Tibial nerve (tissue), 3 donors: Measurements from ENCODE around the gene TENM3.

Experiments
- POLR2A ChIP-seq, 2 donors: fragments of 450-650 bp; IDR thresholded peaks; one replicate each; pipeline ENCODE4 v1.6.1; 2017; ENCODE audit warnings: antibody characterized with exemption in 2 of 2, mild to moderate bottlenecking in 2 of 2, moderate library complexity in 2 of 2
- TF ChIP-seq, protein P1 (sequence below), 5 experiments: fragments of 200-600 bp in 3 of 5; fragments of 450-650 bp in 2 of 5; sonication (generic) in 3 of 5; IDR thresholded peaks; one replicate each; pipeline ENCODE4 v1.5.1; 2016 to 2019; ENCODE audit warnings: antibody characterized with exemption in 5 of 5, mild to moderate bottlenecking in 3 of 5, moderate library complexity in 2 of 5

DNA sequence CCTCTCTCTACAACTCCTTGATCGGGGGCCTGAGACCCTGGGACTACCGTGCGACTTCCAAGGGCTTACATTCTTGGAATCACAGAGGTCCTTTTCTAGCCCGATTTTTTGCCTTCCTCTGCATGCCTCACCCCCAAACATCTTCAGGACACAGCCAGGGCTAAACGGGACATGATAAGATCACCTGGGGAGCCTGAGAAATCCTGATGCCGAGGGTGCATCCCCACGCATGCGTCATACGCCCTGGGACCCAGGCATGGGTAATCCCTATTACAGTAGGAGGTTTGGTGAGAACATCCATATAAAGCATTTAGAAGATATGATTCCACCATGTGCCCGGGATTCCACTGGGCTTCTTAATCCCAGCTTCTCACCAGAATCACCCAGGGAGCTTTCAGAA is 596.9 kb downstream of the TENM3 start:
- TF ChIP-seq POLR2A (IDR thresholded peaks at IDR 0.05): no peak
- TF ChIP-seq, protein P1, sequence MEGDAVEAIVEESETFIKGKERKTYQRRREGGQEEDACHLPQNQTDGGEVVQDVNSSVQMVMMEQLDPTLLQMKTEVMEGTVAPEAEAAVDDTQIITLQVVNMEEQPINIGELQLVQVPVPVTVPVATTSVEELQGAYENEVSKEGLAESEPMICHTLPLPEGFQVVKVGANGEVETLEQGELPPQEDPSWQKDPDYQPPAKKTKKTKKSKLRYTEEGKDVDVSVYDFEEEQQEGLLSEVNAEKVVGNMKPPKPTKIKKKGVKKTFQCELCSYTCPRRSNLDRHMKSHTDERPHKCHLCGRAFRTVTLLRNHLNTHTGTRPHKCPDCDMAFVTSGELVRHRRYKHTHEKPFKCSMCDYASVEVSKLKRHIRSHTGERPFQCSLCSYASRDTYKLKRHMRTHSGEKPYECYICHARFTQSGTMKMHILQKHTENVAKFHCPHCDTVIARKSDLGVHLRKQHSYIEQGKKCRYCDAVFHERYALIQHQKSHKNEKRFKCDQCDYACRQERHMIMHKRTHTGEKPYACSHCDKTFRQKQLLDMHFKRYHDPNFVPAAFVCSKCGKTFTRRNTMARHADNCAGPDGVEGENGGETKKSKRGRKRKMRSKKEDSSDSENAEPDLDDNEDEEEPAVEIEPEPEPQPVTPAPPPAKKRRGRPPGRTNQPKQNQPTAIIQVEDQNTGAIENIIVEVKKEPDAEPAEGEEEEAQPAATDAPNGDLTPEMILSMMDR (IDR thresholded peaks at IDR 0.05): no peak
